Heart left ventricle (tissue), 16 donors: ENCODE measurements around the gene ITPRID2. TPM values are rescaled to one million over a fixed set of nuclear protein-coding genes. Genes with fewer than 3 reads are reported as not detected.

ENCODE experiments used
- ATAC-seq, 4 donors: fragments of 200-7000 bp; cut with Tn5 transposase; one replicate each; pipeline ENCODE4 v1.9.1; 2020 to 2022; ENCODE audit warnings: moderate library complexity in 4 of 4, mild to moderate bottlenecking in 3 of 4, moderate number of reproducible peaks in 1 of 4
- DNase-seq, 5 donors: peaks; one replicate each; pipeline ENCODE4 v3.0.0-alpha.2; 2020
- H3K27ac ChIP-seq, 12 donors: fragments of 200-600 bp; sonication (generic) in 4 of 12; one replicate each; pipeline versions ENCODE4 v1.5.0 to v1.8.0; 2016 to 2022; ENCODE audit warnings: mild to moderate bottlenecking in 2 of 12
- H3K27me3 ChIP-seq, 9 donors: fragments of 200-600 bp; sonication (generic) in 2 of 9; one replicate each; pipeline versions ENCODE4 v1.5.1 to v1.8.0; 2016 to 2022; ENCODE audit warnings: mild to moderate bottlenecking in 3 of 9
- H3K36me3 ChIP-seq, 9 donors: fragments of 200-600 bp; sonication (generic) in 2 of 9; one replicate each; pipeline versions ENCODE4 v1.5.0 to v1.8.0; 2018 to 2022; ENCODE audit warnings: mild to moderate bottlenecking in 2 of 9
- H3K4me1 ChIP-seq, 12 donors: fragments of 200-600 bp; sonication (generic) in 4 of 12; one replicate each; pipeline versions ENCODE4 v1.5.0 to v1.8.0; 2016 to 2022; ENCODE audit warnings: mild to moderate bottlenecking in 3 of 12
- H3K4me3 ChIP-seq, 12 donors: fragments of 200-600 bp; sonication (generic) in 4 of 12; one replicate each; pipeline versions ENCODE4 v1.5.0 to v1.8.0; 2017 to 2022; ENCODE audit warnings: mild to moderate bottlenecking in 9 of 12, moderate library complexity in 4 of 12
- H3K9me3 ChIP-seq, 12 donors: fragments of 200-600 bp; sonication (generic) in 4 of 12; one replicate each; pipeline versions ENCODE4 v1.5.0 to v1.8.0; 2016 to 2022; ENCODE audit warnings: mild to moderate bottlenecking in 1 of 12
- POLR2A ChIP-seq, 2 donors: fragments of 450-650 bp; IDR thresholded peaks; one replicate each; pipeline ENCODE4 v1.6.1; 2017; ENCODE audit warnings: antibody characterized with exemption in 2 of 2, mild to moderate bottlenecking in 2 of 2, moderate library complexity in 2 of 2
- WGBS, 4 donors: extraction: QIAGEN DNeasy Blood & Tissue Kit in 2 of 4; methylation state at CpG; one replicate each; pipeline versions ENCODE4 v1.1.5 to v1.1.7; 2013 to 2018; 5-methylcytosine and 5-hydroxymethylcytosine counted together
- intact Hi-C, 10 donors: fragments of 100-400 bp; cut with DNase I; formaldehyde crosslinking; loops; one replicate each; pipeline versions ENCODE4 v1.11.1 to v1.14.2; 2022
- polyA plus RNA-seq, 2 donors: library from polyadenylated mRNA; stranded (reverse); fragments of 200-250 nt; gene quantifications; one replicate each; pipeline ENCODE4 v1.2.3, GENCODE V29; 2013
- total RNA-seq, 9 donors: library from RNA; depleted of rRNA in 2 of 9; stranded (reverse); fragments of >200 nt in 2 of 9; fragmentation: NEBNext Ultra II Directional in 3 of 9; extraction: Animal tissue kit (Norgen Biotek cat#: 25700) in 3 of 9; gene quantifications; one replicate each; pipeline versions ENCODE4 v1.1.0 to v1.2.4, GENCODE V29; 2016 to 2023
- TF ChIP-seq, protein P1 (sequence below), 12 donors: fragments of 200-600 bp; sonication (generic) in 4 of 12; IDR thresholded peaks; one replicate each; pipeline versions ENCODE4 v1.5.0 to v1.8.0; 2018 to 2022; ENCODE audit warnings: antibody characterized with exemption in 12 of 12, mild to moderate bottlenecking in 5 of 12
- donor health status: ischemic (EF 13 %, LVEDD 7.1; RV severe dilation, severe dysfunction).
- donor health status: healthy with polysubstance abuse.
- donor health status: DM: no; HTN: yes; CAD: no.
- donor health status: DM: no; HTN: no; CAD: no.
- donor health status: ischemic (EF 25% LVEDD 6.9; RV normal size, moderate dysfunction).
- donor health status: ischemic (EF 25% LVEDD 5.7; RV mildly dilated, moderate dysfunction).
- donor health status: healthy.
- donor health status: DM: yes; HTN: yes; CAD: no.
- donor health status: ischemic (EF 35%, LVEDD 5.7; RV mildly dilated, moderate dysfunction).
- donor health status: nonischemic (EF 11% LVEDD 7.7; RV severe dilation, severe dysfunction).
- donor health status: DM: yes; HTN: yes; CAD: no.
- donor health status: PGD.
- donor health status: ischemic (EF 29% LVEDD 5.4; RV normal size, mild dysfunction).
- donor health status: nonischemic (EF 23%, LVEDD 6.1; RV moderate dilation, normal function).

Gene ITPRID2
- total and polyA plus RNA-seq, 11 donors: 37.8 to 85.9 (median 59.3) TPM

DNA sequence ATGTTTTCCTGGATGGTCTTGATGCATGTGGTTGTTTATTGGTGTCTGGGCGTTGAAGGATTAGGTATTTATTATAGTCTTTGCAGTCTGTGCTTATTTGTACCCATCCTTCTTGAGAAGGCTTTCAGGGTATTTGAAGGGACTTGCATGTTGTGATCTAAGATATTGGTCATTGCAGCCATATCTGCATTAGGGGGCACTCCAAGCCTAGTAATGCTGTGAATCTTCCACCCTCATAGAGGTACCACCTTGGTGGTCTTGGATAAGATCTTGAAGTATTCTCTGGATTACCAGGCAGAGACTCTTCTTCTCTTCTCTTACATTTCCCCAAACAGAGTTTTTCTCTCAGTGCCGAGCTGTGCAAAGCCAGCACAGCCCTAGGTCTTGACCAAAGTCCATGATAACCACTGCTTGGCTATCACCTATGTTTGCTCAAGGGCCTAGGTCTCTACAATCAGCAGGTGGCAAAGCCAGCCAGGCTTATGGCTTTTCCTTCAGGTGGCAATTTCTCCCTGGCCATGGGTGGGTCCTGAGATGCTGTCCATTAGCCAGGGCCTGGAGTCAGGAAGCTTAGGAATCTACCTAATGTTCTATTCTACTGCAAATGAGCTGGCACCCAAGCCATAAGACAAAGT is 78.7 kb downstream of the ITPRID2 start:
- ATAC-seq (no peak), DNase-seq (no peak)
- Histone ChIP-seq H3K27ac (no peak overlapping the region), H3K4me1 (no peaks in the 10 kb centered on the region), H3K36me3 (no peaks in the 10 kb centered on the region), H3K27me3 (no peaks in the 10 kb centered on the region), H3K9me3 (peaks cover 0 to 20% (median 0%) of the 10 kb centered on the region in 12 donors), H3K4me3 (no peak overlapping the region)
- intact Hi-C loops: loop anchor here in 3 of 10 donors (5.0 to 10.0 kb wide), 2 partner anchors 105 to 107 kb away; no protein-coding TSS in a partner anchor
- WGBS, 4 donors: 80 to 83% (median 82%) methylated on average over 2 of the region's 2 CpGs
- no peak for TF ChIP-seq POLR2A (IDR thresholded peaks at IDR 0.05)
- TF ChIP-seq, protein P1, sequence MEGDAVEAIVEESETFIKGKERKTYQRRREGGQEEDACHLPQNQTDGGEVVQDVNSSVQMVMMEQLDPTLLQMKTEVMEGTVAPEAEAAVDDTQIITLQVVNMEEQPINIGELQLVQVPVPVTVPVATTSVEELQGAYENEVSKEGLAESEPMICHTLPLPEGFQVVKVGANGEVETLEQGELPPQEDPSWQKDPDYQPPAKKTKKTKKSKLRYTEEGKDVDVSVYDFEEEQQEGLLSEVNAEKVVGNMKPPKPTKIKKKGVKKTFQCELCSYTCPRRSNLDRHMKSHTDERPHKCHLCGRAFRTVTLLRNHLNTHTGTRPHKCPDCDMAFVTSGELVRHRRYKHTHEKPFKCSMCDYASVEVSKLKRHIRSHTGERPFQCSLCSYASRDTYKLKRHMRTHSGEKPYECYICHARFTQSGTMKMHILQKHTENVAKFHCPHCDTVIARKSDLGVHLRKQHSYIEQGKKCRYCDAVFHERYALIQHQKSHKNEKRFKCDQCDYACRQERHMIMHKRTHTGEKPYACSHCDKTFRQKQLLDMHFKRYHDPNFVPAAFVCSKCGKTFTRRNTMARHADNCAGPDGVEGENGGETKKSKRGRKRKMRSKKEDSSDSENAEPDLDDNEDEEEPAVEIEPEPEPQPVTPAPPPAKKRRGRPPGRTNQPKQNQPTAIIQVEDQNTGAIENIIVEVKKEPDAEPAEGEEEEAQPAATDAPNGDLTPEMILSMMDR (IDR thresholded peaks at IDR 0.05): peak in 6 of 12 donors; percentile 13 to 32 (median 18)

DNA sequence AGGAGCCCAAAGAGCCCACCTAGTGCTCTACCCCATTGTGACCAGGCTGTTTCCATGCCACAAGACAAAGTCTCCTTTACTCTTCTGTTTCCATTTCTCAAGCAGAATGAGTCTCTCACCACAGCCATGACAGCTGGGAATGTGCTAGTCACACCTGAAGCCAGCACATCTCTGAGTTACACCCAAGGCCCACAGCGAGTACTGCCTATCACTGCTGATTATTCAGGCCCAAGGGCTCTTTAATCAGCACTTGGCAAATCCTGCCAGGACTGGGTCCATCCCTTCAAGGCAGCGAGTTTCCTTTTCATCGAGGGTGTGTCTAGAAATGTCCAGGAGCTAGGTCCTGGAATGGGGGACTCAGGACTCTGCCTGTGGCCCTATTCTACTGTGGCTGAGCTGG is 79.5 kb downstream of the ITPRID2 start:
- Histone ChIP-seq H3K36me3 (no peaks in the 10 kb centered on the region), H3K4me1 (no peaks in the 10 kb centered on the region), H3K9me3 (peaks cover 0 to 12% (median 0%) of the 10 kb centered on the region in 12 donors), H3K27me3 (no peaks in the 10 kb centered on the region), H3K27ac (no peak overlapping the region), H3K4me3 (no peak overlapping the region)
- ATAC-seq: no peak
- TF ChIP-seq, protein P1 (IDR thresholded peaks at IDR 0.05): no peak
- no peak for TF ChIP-seq POLR2A (IDR thresholded peaks at IDR 0.05)
- no peak for DNase-seq
- intact Hi-C loops: loop anchor here in 3 of 10 donors (5.0 to 10.0 kb wide), 2 partner anchors 104 to 106 kb away; no protein-coding TSS in a partner anchor
- WGBS, 4 donors: 79 to 93% (median 82%) methylated on average over 2 to 3 of the region's 3 CpGs

DNA sequence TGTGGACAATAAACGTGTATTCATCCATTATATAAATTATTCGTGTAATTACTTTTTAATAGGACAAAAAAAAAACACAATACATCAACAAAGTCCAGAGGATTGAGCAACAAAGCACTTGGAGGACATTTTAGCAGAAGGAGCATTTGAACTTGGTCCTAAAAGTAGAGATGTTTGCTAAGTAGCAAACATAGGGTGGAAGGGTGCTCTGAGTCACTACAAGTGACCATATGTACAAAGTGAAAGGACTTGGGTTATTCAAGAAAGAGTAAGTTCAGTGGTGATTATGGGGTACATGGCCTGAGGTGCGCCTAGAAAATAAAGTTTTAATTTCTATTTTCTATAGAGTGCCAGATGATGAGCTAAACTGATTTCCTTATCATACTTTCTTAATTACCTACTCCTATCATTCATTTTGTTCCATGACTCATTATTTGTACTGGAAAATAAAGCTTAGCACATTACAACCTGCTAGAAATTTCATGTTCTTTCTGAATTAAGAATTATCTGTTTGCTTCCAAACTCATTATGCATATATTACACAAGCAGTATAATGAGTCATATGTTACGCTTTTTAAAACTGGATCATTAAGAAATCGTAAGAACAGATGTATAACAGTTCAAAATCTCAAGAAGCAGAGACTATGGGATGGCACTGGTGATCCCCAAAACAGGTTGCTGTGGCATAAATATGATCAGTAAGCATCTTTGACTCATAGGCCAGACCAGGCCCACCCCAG is 81.1 kb downstream of the ITPRID2 start:
- H3K36me3 ChIP-seq: no peaks in the 10 kb centered on the region
- H3K27me3 ChIP-seq: no peaks in the 10 kb centered on the region
- no peak overlapping the region for H3K4me3 ChIP-seq
- intact Hi-C loops: loop anchor here in 3 of 10 donors (5.0 to 10.0 kb wide), 2 partner anchors 102 to 105 kb away; no protein-coding TSS in a partner anchor
- no peak for ATAC-seq
- H3K9me3 ChIP-seq: no peaks in the 10 kb centered on the region
- no peak for DNase-seq
- H3K27ac ChIP-seq: no peak overlapping the region
- no peaks in the 10 kb centered on the region for H3K4me1 ChIP-seq
- TF ChIP-seq, protein P1 (IDR thresholded peaks at IDR 0.05): no peak
- TF ChIP-seq POLR2A (IDR thresholded peaks at IDR 0.05): no peak
- 88 to 92% (median 89%) methylated on average over 5 of the region's 5 CpGs for WGBS, 4 donors

DNA sequence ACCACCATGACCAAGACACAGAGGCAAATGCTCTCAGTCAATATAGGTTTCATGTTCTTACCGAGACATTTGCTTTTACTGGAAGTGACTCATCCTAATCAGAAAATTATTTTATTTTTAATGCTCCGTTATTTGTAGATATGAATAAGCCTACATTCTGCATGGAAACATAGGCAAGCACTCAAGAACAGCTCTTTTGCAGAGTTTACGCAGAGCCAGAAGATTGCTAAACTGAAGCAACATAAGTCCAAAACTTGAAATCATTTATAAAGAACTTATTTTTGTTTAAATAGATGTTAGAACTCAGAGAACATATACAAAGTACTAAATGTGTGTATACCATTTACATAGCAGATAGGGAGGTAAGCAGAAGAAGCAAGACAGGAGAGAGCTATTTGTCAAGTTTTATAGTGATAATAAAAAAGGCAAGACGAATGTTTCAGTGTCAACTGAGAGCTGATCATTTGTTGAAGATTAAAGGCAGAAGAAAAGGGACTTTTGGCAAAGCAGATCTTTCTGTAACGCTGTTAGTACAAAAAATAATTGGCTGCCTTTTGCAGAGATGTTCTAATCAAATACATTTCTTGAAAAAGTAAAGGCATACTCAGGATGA is 81.7 kb downstream of the ITPRID2 start:
- Histone ChIP-seq H3K4me1 (no peaks in the 10 kb centered on the region), H3K27ac (no peak overlapping the region), H3K36me3 (no peaks in the 10 kb centered on the region), H3K9me3 (no peaks in the 10 kb centered on the region), H3K4me3 (no peak overlapping the region), H3K27me3 (no peaks in the 10 kb centered on the region)
- no peak for TF ChIP-seq POLR2A (IDR thresholded peaks at IDR 0.05)
- TF ChIP-seq, protein P1 (IDR thresholded peaks at IDR 0.05): no peak
- intact Hi-C loops: loop anchor here in 3 of 10 donors (5.0 to 10.0 kb wide), 2 partner anchors 102 to 104 kb away; no protein-coding TSS in a partner anchor
- 76 to 83% (median 82%) methylated on average over 5 of the region's 5 CpGs for WGBS, 4 donors
- no peak for ATAC-seq
- no peak for DNase-seq
